CD4-positive, CD25-positive, alpha-beta regulatory T cell (primary cell): ENCODE data around the gene VIPR2. TPM values are rescaled to one million over a fixed set of nuclear protein-coding genes. Genes with fewer than 3 reads are reported as not detected.

Source experiments
- ATAC-seq, 2 donors: fragments of 150-1000 bp; cut with Tn5 transposase; one replicate each; pipeline ENCODE4 v1.10.0; 2021; ENCODE audit warnings: low read depth in 2 of 2, moderate number of reproducible peaks in 2 of 2, moderate library complexity in 1 of 2
- DNase-seq, 3 donors: peaks; one replicate each; pipeline versions ENCODE4 v3.0.0 to v3.0.0-alpha.2; 2012 to 2022; ENCODE audit warnings: mixed read lengths in 1 of 3
- H3K27ac ChIP-seq: one replicate; pipeline ENCODE4 v1.7.0; 2013; ENCODE audit warnings: mild to moderate bottlenecking, low read length; ENCODE audit not compliant: insufficient read depth, poor library complexity, severe bottlenecking
- H3K27me3 ChIP-seq: one replicate; pipeline ENCODE4 v1.7.0; 2013; ENCODE audit warnings: low read length; ENCODE audit not compliant: control insufficient read depth, insufficient read depth
- H3K36me3 ChIP-seq: one replicate; pipeline ENCODE4 v1.7.0; 2013; ENCODE audit warnings: mild to moderate bottlenecking, low read length, moderate library complexity; ENCODE audit not compliant: control insufficient read depth, insufficient read depth
- H3K4me1 ChIP-seq: 2 replicates; pipeline ENCODE4 v1.7.0; 2013; ENCODE audit warnings: mild to moderate bottlenecking, low read length; ENCODE audit not compliant: insufficient read depth, control insufficient read depth, poor library complexity, severe bottlenecking
- H3K4me3 ChIP-seq: one replicate; pipeline ENCODE4 v1.7.0; 2013; ENCODE audit warnings: low read depth, mild to moderate bottlenecking, low read length, moderate library complexity
- H3K9me3 ChIP-seq, 2 experiments: 1 replicate in 1 of 2; 2 replicates in 1 of 2; pipeline ENCODE4 v1.7.0; 2013; ENCODE audit warnings: low read length in 2 of 2, mild to moderate bottlenecking in 1 of 2, moderate library complexity in 1 of 2; ENCODE audit not compliant: control insufficient read depth in 2 of 2
- H3K27ac Mint-ChIP-seq, 3 donors: one replicate each; pipeline ENCODE4 v1.8.0; 2020 to 2022; ENCODE audit warnings: mild to moderate bottlenecking in 3 of 3, mixed read lengths in 3 of 3, moderate library complexity in 2 of 3
- H3K27me3 Mint-ChIP-seq: one replicate; pipeline ENCODE4 v1.8.0; 2022; ENCODE audit warnings: mild to moderate bottlenecking, mixed read lengths
- H3K36me3 Mint-ChIP-seq: one replicate; pipeline ENCODE4 v1.8.0; 2020; ENCODE audit warnings: mixed read lengths
- H3K4me1 Mint-ChIP-seq, 4 donors: one replicate each; pipeline ENCODE4 v1.8.0; 2020 to 2022; ENCODE audit warnings: mixed read lengths in 4 of 4, mild to moderate bottlenecking in 1 of 4
- H3K4me3 Mint-ChIP-seq, 4 donors: one replicate each; pipeline ENCODE4 v1.8.0; 2020 to 2022; ENCODE audit warnings: mild to moderate bottlenecking in 4 of 4, mixed read lengths in 4 of 4, moderate library complexity in 3 of 4
- H3K9me3 Mint-ChIP-seq, 7 donors: one replicate each; pipeline ENCODE4 v1.8.0; 2020 to 2022; ENCODE audit warnings: mixed read lengths in 7 of 7, mild to moderate bottlenecking in 3 of 7, moderate library complexity in 2 of 7
- polyA plus RNA-seq, 4 donors: library from polyadenylated mRNA; unstranded; fragments of 300-500 nt; fragmentation: Illumina TruSeq; gene quantifications; one replicate each; pipeline ENCODE4 v1.2.3, GENCODE V29; 2021
- total RNA-seq: library from RNA; stranded (reverse); gene quantifications from one replicate; pipeline ENCODE4 v1.2.3, GENCODE V29; 2022

VIPR2 gene
- total and polyA plus RNA-seq, 5 donors from 2014 or later, result not detected

DNA sequence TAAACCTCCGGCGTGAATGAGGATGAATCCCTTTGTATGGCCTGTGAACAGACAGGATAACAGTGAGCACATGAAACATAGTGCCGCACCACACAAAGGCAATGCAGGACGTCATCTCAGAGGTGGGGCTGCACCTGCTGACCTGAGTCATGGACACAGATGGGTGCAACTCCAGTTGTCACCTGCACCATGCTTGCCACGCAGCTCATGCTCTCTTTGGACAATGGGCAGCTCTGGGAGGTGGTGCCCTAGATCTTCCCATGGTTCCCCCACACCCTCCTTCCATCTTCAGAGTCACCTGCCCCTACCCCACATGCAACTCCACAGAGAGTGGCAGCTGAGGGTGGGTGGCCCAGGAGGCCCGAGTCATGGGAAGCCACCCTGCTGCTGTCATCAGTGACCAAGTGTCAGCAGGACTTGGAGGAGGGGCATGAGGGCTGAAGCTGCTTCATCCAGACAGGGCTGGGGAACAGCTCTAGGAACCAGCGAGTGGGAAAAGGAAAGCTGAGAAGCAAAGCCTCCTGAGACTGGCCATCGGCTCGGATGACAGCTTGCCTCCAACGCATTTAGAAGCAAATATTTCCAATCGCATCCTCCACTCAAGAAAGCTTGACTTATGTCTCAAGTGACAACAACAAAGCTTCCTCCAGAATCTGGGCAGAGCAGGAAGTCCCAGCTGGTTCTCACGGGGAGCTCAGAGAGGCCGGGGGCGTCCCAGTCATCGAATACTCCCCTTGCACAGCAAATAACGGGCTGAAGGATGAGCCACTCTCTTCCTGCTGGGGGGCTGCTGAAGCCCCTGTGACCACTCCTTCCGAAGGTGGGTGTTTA lies 27.1 kb downstream of the VIPR2 start:
- no peak overlapping the region for H3K4me3 Mint-ChIP-seq
- no peaks in the 10 kb centered on the region for H3K36me3 Mint-ChIP-seq
- ATAC-seq, result no peak
- Histone ChIP-seq H3K9me3 (peaks cover 0 to 2% of the 10 kb centered on the region in 2 experiments), H3K36me3 (no peaks in the 10 kb centered on the region), H3K4me3 (no peak overlapping the region), H3K27me3 (peaks cover 2% of the 10 kb centered on the region), H3K27ac (no peak overlapping the region), H3K4me1 (no peaks in the 10 kb centered on the region)
- no peak overlapping the region for H3K27ac Mint-ChIP-seq
- H3K4me1 Mint-ChIP-seq, result peaks cover 0 to 4% (median 0%) of the 10 kb centered on the region in 4 donors
- no peaks in the 10 kb centered on the region for H3K9me3 Mint-ChIP-seq
- DNase-seq, result no peak
- peaks cover 22% of the 10 kb centered on the region for H3K27me3 Mint-ChIP-seq

GRCh38 chr7:159116581-159117339 lies 27.9 kb downstream of the VIPR2 start:
- H3K27me3 ChIP-seq, result peaks cover 2% of the 10 kb centered on the region
- H3K4me1 ChIP-seq, result no peaks in the 10 kb centered on the region
- Mint-ChIP-seq H3K27me3 (peaks cover 19% of the 10 kb centered on the region), H3K9me3 (no peaks in the 10 kb centered on the region), H3K36me3 (no peaks in the 10 kb centered on the region), H3K4me3 (no peak overlapping the region), H3K4me1 (peaks cover 0 to 8% (median 4%) of the 10 kb centered on the region in 4 donors), H3K27ac (no peak overlapping the region)
- H3K9me3 ChIP-seq, result peaks cover 0 to 2% of the 10 kb centered on the region in 2 experiments
- no peak overlapping the region for H3K27ac ChIP-seq
- no peak overlapping the region for H3K4me3 ChIP-seq
- H3K36me3 ChIP-seq, result no peaks in the 10 kb centered on the region
- ATAC-seq (no peak), DNase-seq (no peak)

GRCh38 chr7:159115601-159116501 lies 28.8 kb downstream of the VIPR2 start:
- no peaks in the 10 kb centered on the region for H3K36me3 Mint-ChIP-seq
- H3K27me3 Mint-ChIP-seq, result peaks cover 19% of the 10 kb centered on the region
- DNase-seq (no peak), ATAC-seq (no peak)
- no peak overlapping the region for H3K27ac ChIP-seq
- no peaks in the 10 kb centered on the region for H3K36me3 ChIP-seq
- H3K27me3 ChIP-seq, result peaks cover 2% of the 10 kb centered on the region
- no peak overlapping the region for H3K4me3 Mint-ChIP-seq
- no peaks in the 10 kb centered on the region for H3K9me3 ChIP-seq
- no peaks in the 10 kb centered on the region for H3K4me1 ChIP-seq
- no peak overlapping the region for H3K27ac Mint-ChIP-seq
- H3K4me1 Mint-ChIP-seq, result peaks cover 0 to 8% (median 4%) of the 10 kb centered on the region in 4 donors
- H3K4me3 ChIP-seq, result no peak overlapping the region
- H3K9me3 Mint-ChIP-seq, result peaks cover 0 to 3% (median 0%) of the 10 kb centered on the region in 7 donors

DNA sequence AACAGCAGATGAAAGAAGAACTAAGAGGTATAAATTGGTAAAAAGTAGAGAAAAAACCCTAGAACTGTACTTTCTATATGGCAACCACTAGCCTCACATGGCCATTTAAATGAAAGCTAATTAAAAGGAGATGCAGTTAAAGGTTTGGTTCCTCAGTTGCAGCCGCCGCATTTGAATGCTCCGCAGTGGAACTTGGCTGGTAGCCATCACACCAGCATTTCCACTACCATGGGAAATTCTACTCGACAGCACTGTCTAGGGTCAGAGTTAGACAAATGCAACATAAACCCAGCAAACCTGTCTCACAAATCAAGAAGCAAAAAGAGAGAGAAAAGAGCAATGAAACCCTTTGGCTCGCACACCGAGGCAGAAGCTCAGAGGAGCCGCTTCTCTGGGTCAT lies 29.7 kb downstream of the VIPR2 start:
- no peak for ATAC-seq
- H3K27me3 Mint-ChIP-seq, result peaks cover 19% of the 10 kb centered on the region
- H3K27ac ChIP-seq, result no peak overlapping the region

DNA sequence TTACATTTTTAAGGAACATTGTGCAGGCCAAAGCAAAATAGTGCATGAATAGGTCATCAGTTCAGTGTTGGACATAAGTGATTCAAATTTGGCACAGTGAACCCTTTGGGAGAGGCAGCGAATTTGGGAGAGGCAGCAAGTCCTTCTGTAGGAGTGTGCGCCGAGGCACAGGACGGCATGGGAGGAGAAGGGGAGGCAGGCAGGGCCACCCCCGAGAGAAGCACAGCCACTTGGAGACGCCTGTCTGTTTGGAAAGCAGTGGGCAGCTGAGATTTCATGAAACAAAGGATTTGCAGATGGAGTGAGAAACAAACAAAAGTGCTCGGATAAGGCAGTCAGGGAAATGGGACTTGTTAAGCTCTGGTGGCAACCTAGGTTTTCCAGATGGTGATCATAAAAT lies 30.6 kb downstream of the VIPR2 start:
- Histone ChIP-seq H3K4me1 (no peaks in the 10 kb centered on the region), H3K9me3 (no peaks in the 10 kb centered on the region), H3K27ac (no peak overlapping the region), H3K36me3 (no peaks in the 10 kb centered on the region), H3K4me3 (no peak overlapping the region), H3K27me3 (peaks cover 2% of the 10 kb centered on the region)
- H3K36me3 Mint-ChIP-seq, result no peaks in the 10 kb centered on the region
- peaks cover 0 to 3% (median 0%) of the 10 kb centered on the region in 7 donors for H3K9me3 Mint-ChIP-seq
- no peak overlapping the region for H3K4me3 Mint-ChIP-seq
- peaks cover 19% of the 10 kb centered on the region for H3K27me3 Mint-ChIP-seq
- ATAC-seq, result no peak
- peaks cover 0 to 8% (median 4%) of the 10 kb centered on the region in 4 donors for H3K4me1 Mint-ChIP-seq
- no peak overlapping the region for H3K27ac Mint-ChIP-seq
- DNase-seq, result no peak

More for the DNA sequence above, 29.7 kb downstream of the VIPR2 start:
- Histone ChIP-seq H3K4me3 (no peak overlapping the region), H3K36me3 (no peaks in the 10 kb centered on the region), H3K4me1 (no peaks in the 10 kb centered on the region), H3K9me3 (no peaks in the 10 kb centered on the region), H3K27me3 (peaks cover 2% of the 10 kb centered on the region)
- no peak overlapping the region for H3K4me3 Mint-ChIP-seq
- H3K4me1 Mint-ChIP-seq, result peaks cover 0 to 8% (median 4%) of the 10 kb centered on the region in 4 donors
- H3K27ac Mint-ChIP-seq, result no peak overlapping the region
- H3K9me3 Mint-ChIP-seq, result peaks cover 0 to 3% (median 0%) of the 10 kb centered on the region in 7 donors
- H3K36me3 Mint-ChIP-seq, result no peaks in the 10 kb centered on the region
- no peak for DNase-seq

GRCh38 chr7:159113056-159113455 lies 31.6 kb downstream of the VIPR2 start:
- peak overlapping the region in 1 of 3 donors; percentile 51 for H3K27ac Mint-ChIP-seq
- H3K9me3 Mint-ChIP-seq, result peaks cover 0 to 3% (median 0%) of the 10 kb centered on the region in 7 donors
- Histone ChIP-seq H3K4me1 (no peaks in the 10 kb centered on the region), H3K9me3 (no peaks in the 10 kb centered on the region), H3K4me3 (no peak overlapping the region), H3K27me3 (peaks cover 2% of the 10 kb centered on the region), H3K27ac (no peak overlapping the region), H3K36me3 (no peaks in the 10 kb centered on the region)
- peak overlapping the region in 2 of 4 donors; percentile 49 to 50 for H3K4me3 Mint-ChIP-seq
- peaks cover 0 to 8% (median 4%) of the 10 kb centered on the region in 4 donors for H3K4me1 Mint-ChIP-seq
- ATAC-seq (no peak), DNase-seq (no peak)
- peaks cover 16% of the 10 kb centered on the region for H3K27me3 Mint-ChIP-seq
- H3K36me3 Mint-ChIP-seq, result no peaks in the 10 kb centered on the region
